GM12878 (cell line): ENCODE measurements around the gene ADD2. TPM values are rescaled to one million over a fixed set of nuclear protein-coding genes. Genes with fewer than 3 reads are reported as not detected.

ENCODE experiments used
- ATAC-seq: fragments of 200-7000 bp; cut with Tn5 transposase; 3 replicates; pipeline ENCODE4 v1.9.1; 2020; ENCODE audit warnings: mild to moderate bottlenecking, moderate library complexity
- BruUV-seq: library from RNA; stranded (reverse); fragments of 400-500 nt; replicated peaks from 2 replicates; lab custom pipeline; 2021; lab: Mats Ljungman, UMichigan
- CTCF ChIA-PET: fragments of 300-600 bp; sonication (Branson Sonifier 250); formaldehyde crosslinking; extraction: SDS; loops from one replicate; lab custom pipeline; 2021; ENCODE audit warnings: inconsistent platforms; lab: Yijun Ruan, JAX
- POLR2A ChIA-PET: fragments of 350-600 bp; formaldehyde crosslinking; extraction: SDS; loops from one replicate; lab custom pipeline; 2021; ENCODE audit warnings: inconsistent platforms; lab: Charles Lee
- RAD21 ChIA-PET: fragments of 300-600 bp; sonication (Branson Sonifier 250); formaldehyde crosslinking; loops from one replicate; lab custom pipeline; 2023; ENCODE audit warnings: antibody characterized with exemption; ENCODE audit not compliant: unreplicated experiment; lab: Charles Lee
- SMC1A ChIA-PET: fragments of 300-600 bp; sonication (Branson Sonifier 250); formaldehyde crosslinking; loops from one replicate; lab custom pipeline; 2023; ENCODE audit not compliant: unreplicated experiment, uncharacterized antibody; lab: Charles Lee
- DNase-seq: peaks from one replicate; pipeline ENCODE4 v3.0.0-alpha.2; 2011; ENCODE audit warnings: low read depth, low spot score
- FAIRE-seq: peaks from 3 replicates; lab custom pipeline; 2011; peaks lifted over from hg19 to GRCh38; lab: Jason Lieb, UNC
- H2AFZ ChIP-seq: 2 replicates; pipeline ENCODE4 v1.6.0; 2011; ENCODE audit warnings: low read depth, low read length, control low read depth; ENCODE audit not compliant: control insufficient read depth
- H3K27ac ChIP-seq: 2 replicates; pipeline ENCODE4 v1.5.1; 2011; ENCODE audit warnings: control low read depth; ENCODE audit not compliant: control insufficient read depth, insufficient read depth
- H3K27me3 ChIP-seq, 2 experiments: replicated peaks in 1 of 2; 2 replicates each; pipeline versions ENCODE4 v1.6.0 to v1.6.1; 2011; ENCODE audit warnings: low read length in 1 of 2; ENCODE audit not compliant: control insufficient read depth in 2 of 2, insufficient read depth in 2 of 2
- H3K36me3 ChIP-seq, 2 experiments: 2 replicates each; pipeline ENCODE4 v1.5.1; 2011; ENCODE audit warnings: low read length in 1 of 2; ENCODE audit not compliant: control insufficient read depth in 2 of 2, insufficient read depth in 2 of 2
- H3K4me1 ChIP-seq: 2 replicates; pipeline ENCODE4 v1.6.1; 2011; ENCODE audit warnings: mild to moderate bottlenecking, low read length, moderate library complexity, mixed read lengths; ENCODE audit not compliant: control insufficient read depth, insufficient read depth
- H3K4me2 ChIP-seq: 2 replicates; pipeline ENCODE4 v1.6.0; 2011; ENCODE audit warnings: control low read depth; ENCODE audit not compliant: control insufficient read depth, insufficient read depth
- H3K4me3 ChIP-seq: fragments of 200-600 bp; sonication (generic); 2 replicates; pipeline ENCODE4 v1.5.1; 2016
- H3K79me2 ChIP-seq: 2 replicates; pipeline ENCODE4 v1.6.0; 2011; ENCODE audit warnings: low read length; ENCODE audit not compliant: control insufficient read depth, insufficient read depth
- H3K9ac ChIP-seq: 2 replicates; pipeline ENCODE4 v1.8.0; 2011; ENCODE audit warnings: low read length, control low read depth, mixed read lengths; ENCODE audit not compliant: control insufficient read depth, insufficient read depth
- H3K9me3 ChIP-seq: replicated peaks from 3 replicates; pipeline ENCODE4 v1.5.1; 2011; ENCODE audit warnings: mild to moderate bottlenecking, low read length; ENCODE audit not compliant: control insufficient read depth, insufficient read depth
- H4K20me1 ChIP-seq: 2 replicates; pipeline ENCODE4 v1.6.0; 2011; ENCODE audit not compliant: control insufficient read depth, insufficient read depth
- BHLHE40 ChIP-seq, 2 experiments: fragments of 450-650 bp in 1 of 2; IDR thresholded peaks; 2 replicates each; pipeline ENCODE4 v1.6.1; 2011 to 2017; ENCODE audit warnings: low read depth in 2 of 2, borderline replicate concordance in 1 of 2, improper control_type of control experiment in 1 of 2, low read length in 1 of 2, mild to moderate bottlenecking in 1 of 2
- CREM ChIP-seq: IDR thresholded peaks from 2 replicates; pipeline ENCODE4 v1.6.1; 2014; ENCODE audit warnings: antibody characterized with exemption, low read depth
- HDAC6 ChIP-seq: fragments of 200-600 bp; sonication (generic); IDR thresholded peaks from one replicate; pipeline ENCODE4 v1.8.0; 2017; ENCODE audit warnings: antibody characterized with exemption; ENCODE audit not compliant: unreplicated experiment
- JUNB ChIP-seq: IDR thresholded peaks from 2 replicates; pipeline ENCODE4 v1.6.1; 2016; ENCODE audit warnings: antibody characterized with exemption, mild to moderate bottlenecking
- KAT2A ChIP-seq: conservative IDR thresholded peaks from 2 replicates; pipeline ENCODE4 v1.6.1; 2011; ENCODE audit warnings: low read depth, low read length; ENCODE audit not compliant: control insufficient read depth
- MYB ChIP-seq: fragments of 150-350 bp; IDR thresholded peaks from 2 replicates; pipeline ENCODE4 v1.6.1; 2014; ENCODE audit warnings: mild to moderate bottlenecking, low read depth, low read length, borderline replicate concordance
- RBBP5 ChIP-seq: fragments of 200-600 bp; sonication (generic); conservative IDR thresholded peaks from 2 replicates; pipeline ENCODE4 v1.6.1; 2016
- TARDBP ChIP-seq: IDR thresholded peaks from 2 replicates; pipeline ENCODE4 v1.6.1; 2016; ENCODE audit warnings: borderline replicate concordance
- TCF12 ChIP-seq: IDR thresholded peaks from 2 replicates; pipeline ENCODE4 v1.6.1; 2011; ENCODE audit warnings: low read depth, mild to moderate bottlenecking, low read length
- TCF3 ChIP-seq: IDR thresholded peaks from 2 replicates; pipeline ENCODE4 v1.6.1; 2012; ENCODE audit warnings: low read depth, mild to moderate bottlenecking, low read length, borderline replicate concordance; ENCODE audit not compliant: insufficient read depth
- YBX1 ChIP-seq: fragments of 450-650 bp; IDR thresholded peaks from 2 replicates; pipeline ENCODE4 v1.6.1; 2016; ENCODE audit warnings: antibody characterized with exemption
- ZBTB33 ChIP-seq: fragments of 450-650 bp; IDR thresholded peaks from 2 replicates; pipeline ENCODE4 v1.6.1; 2017; ENCODE audit warnings: mild to moderate bottlenecking
- ZBTB4 ChIP-seq: fragments of 450-650 bp; formaldehyde crosslinking; IDR thresholded peaks from 2 replicates; pipeline ENCODE4 v1.4.0; 2022; ENCODE audit warnings: mild to moderate bottlenecking, moderate library complexity
- ZNF207 ChIP-seq: fragments of 450-650 bp; IDR thresholded peaks from 2 replicates; pipeline ENCODE4 v1.6.1; 2014; ENCODE audit warnings: antibody characterized with exemption, mild to moderate bottlenecking, borderline replicate concordance
- ZNF24 ChIP-seq: fragments of 450-650 bp; IDR thresholded peaks from 2 replicates; pipeline ENCODE4 v1.6.1; 2017; ENCODE audit warnings: antibody characterized with exemption, mild to moderate bottlenecking
- WGBS: methylation state at CpG from one replicate; pipeline ENCODE4 v1.1.6; 2016; ENCODE audit warnings: low lambda C conversion rate; ENCODE audit not compliant: insufficient replicate concordance, insufficient coverage; ENCODE audit errors: missing lambda C conversion rate; 5-methylcytosine and 5-hydroxymethylcytosine counted together
- in situ Hi-C: fragments of 300-500 bp; cut with MboI; formaldehyde crosslinking; loops from 9 replicates; pipeline ENCODE4 v1.14.3; 2018; ENCODE audit warnings: mixed read lengths
- intact Hi-C: fragments of 100-400 bp; cut with micrococcal nuclease; formaldehyde crosslinking; loops from one replicate; pipeline ENCODE4 v1.14.2; 2022; ENCODE audit not compliant: unreplicated experiment
- polyA plus RNA-seq, 11 experiments: library from polyadenylated mRNA; depleted of rRNA in 4 of 11; unstranded in 6 of 11; stranded (reverse) in 5 of 11; fragments of >200 nt; fragmentation: Nextera tagmentation in 4 of 11; fragmentation: Illumina TruSeq in 1 of 11; extraction: Ambion mirVana in 4 of 11; extraction: Trizol in 1 of 11; gene quantifications; 1 replicate in 1 of 11; 2 replicates in 10 of 11; pipeline versions ENCODE4 v1.2.1 to v1.2.3, GENCODE V29; 2011 to 2016; ENCODE audit warnings: inconsistent platforms in 2 of 11, missing spikeins in 2 of 11, low read depth in 1 of 11
- total RNA-seq, 4 experiments: library from RNA; depleted of rRNA in 3 of 4; stranded (reverse); fragments of >200 nt in 3 of 4; fragmentation: Illumina TruSeq in 1 of 4; extraction: Trizol in 1 of 4; gene quantifications; 2 replicates each; pipeline versions ENCODE4 v1.2.1 to v1.2.3, GENCODE V29; 2013 to 2021
- TF ChIP-seq, protein P1 (sequence below): IDR thresholded peaks from 2 replicates; pipeline ENCODE4 v1.6.1; 2011; ENCODE audit warnings: mild to moderate bottlenecking, low read depth, low read length, moderate library complexity; ENCODE audit not compliant: insufficient replicate concordance

The ADD2 gene
- total and polyA plus RNA-seq, 10 of the 15 experiments (the other 5 are each of a cell fraction or from before 2014, with no cell fraction given), result 0.05 to 0.13 (median 0.08) TPM; not detected in 7

DNA sequence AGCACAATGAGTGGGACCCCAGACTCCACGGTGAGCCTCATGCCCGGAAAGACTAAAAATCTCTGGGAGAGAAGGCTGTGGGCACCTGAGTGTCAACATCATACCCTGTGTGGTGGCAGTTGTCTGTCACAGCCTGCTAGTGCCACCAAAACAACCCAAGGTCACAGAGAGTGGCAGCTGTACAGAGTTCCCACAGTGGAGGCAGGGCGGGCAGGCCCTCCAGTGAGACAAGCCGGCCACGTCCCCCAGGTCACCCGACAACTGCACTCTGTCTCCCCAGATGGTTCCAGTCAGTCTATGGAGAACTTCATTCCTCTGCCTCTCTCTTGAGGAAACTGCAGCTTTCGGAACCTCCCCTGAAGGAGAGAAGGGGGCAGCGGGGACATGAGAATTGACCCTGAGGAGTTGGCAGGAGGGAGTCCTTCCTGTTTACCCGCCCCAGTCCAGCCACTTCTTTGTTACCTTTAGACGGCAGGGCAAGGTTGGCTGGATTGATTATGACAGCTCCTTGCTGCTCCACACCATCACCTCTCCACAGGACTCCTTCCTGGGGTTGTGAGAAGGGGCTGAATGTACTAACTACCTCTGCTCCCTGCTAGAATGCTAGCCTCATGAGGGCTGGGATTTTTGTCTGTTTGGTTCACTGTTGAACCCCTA, 33.7 kb upstream of the ADD2 start:
- ChIA-PET CTCF (no interaction called here), POLR2A (interaction anchor here (0.5 kb wide), 1 partner anchor 178 kb away, joined by 7 read pairs; no protein-coding TSS in a partner anchor), SMC1A (no interaction called here), RAD21 (no interaction called here)
- DNase-seq (no peak), FAIRE-seq (no peak), ATAC-seq (no peak)
- Histone ChIP-seq H3K36me3 (no peaks in the 10 kb centered on the region), H3K4me3 (no peak overlapping the region), H2AFZ (no peak overlapping the region), H3K27me3 (no peaks in the 10 kb centered on the region), H3K9ac (no peak overlapping the region), H4K20me1 (no peaks in the 10 kb centered on the region), H3K79me2 (no peaks in the 10 kb centered on the region), H3K27ac (no peak overlapping the region), H3K4me2 (no peak overlapping the region), H3K9me3 (peaks cover 5% of the 10 kb centered on the region; the same call in 1 of the 3 replicates), H3K4me1 (no peaks in the 10 kb centered on the region)
- in situ Hi-C loops, result no loop called here
- intact Hi-C loops, result no loop called here
- BruUV-seq, result no TSS peak
- WGBS, result 33% methylated on average over 10 of the region's 10 CpGs
- no peak for TF ChIP-seq ZNF207
- TF ChIP-seq JUNB, result no peak
- TF ChIP-seq CREM, result no peak
- TF ChIP-seq MYB, result no peak
- TF ChIP-seq ZNF24, result no peak
- no peak for TF ChIP-seq TCF3
- no peak for TF ChIP-seq TCF12
- TF ChIP-seq KAT2A, result no peak
- no peak for TF ChIP-seq HDAC6
- TF ChIP-seq, protein P1, sequence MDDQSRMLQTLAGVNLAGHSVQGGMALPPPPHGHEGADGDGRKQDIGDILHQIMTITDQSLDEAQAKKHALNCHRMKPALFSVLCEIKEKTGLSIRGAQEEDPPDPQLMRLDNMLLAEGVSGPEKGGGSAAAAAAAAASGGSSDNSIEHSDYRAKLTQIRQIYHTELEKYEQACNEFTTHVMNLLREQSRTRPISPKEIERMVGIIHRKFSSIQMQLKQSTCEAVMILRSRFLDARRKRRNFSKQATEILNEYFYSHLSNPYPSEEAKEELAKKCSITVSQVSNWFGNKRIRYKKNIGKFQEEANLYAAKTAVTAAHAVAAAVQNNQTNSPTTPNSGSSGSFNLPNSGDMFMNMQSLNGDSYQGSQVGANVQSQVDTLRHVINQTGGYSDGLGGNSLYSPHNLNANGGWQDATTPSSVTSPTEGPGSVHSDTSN, result no peak
- no peak for TF ChIP-seq RBBP5
- TF ChIP-seq ZBTB33, result no peak
- TF ChIP-seq BHLHE40 (IDR thresholded peaks at IDR 0.05; ENCODE audit: borderline replicate concordance in 1 of 2, low read depth in 2 of 2, low read length in 1 of 2), result no peak
- no peak for TF ChIP-seq TARDBP
- no peak for TF ChIP-seq YBX1
- TF ChIP-seq ZBTB4, result no peak
